GM18868 (cell line): ENCODE data around the gene PCED1B.
"Not testable (repeated sequence)": the region's sequence is repeated elsewhere in the genome, so short reads cannot be mapped to it uniquely, and the experiment has no call there.

Experiments
- ATAC-seq: cut with Tn5 transposase; IDR thresholded peaks from one replicate; pipeline ENCODE4 v1.9.1; 2021; ENCODE audit warnings: mild to moderate bottlenecking, moderate library complexity; ENCODE audit not compliant: unreplicated experiment

PCED1B gene

DNA sequence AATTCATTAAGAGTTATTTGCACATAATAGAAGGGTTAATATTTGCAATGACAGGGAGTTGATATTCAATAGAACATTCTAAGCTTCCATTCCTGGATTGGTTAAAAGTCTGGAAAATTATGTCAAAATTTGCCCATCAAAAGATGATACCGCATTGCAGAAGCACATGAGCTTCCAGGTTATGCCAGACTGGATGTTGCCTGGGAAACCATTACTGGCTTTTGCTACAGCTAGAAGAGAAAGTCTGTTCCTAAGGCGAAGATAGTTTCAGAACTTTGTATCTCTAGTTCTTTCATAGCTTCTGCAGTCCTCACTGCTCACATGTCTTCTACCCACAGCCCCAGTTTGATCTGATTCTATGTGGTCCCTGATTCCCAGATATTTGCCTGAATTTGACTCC is 122.8 kb downstream of the PCED1B start:
- no peak for ATAC-seq

- ATAC-seq: no peak
These were observed 126.4 kb downstream of the PCED1B start for GRCh38 chr12:47205532-47206449.

DNA sequence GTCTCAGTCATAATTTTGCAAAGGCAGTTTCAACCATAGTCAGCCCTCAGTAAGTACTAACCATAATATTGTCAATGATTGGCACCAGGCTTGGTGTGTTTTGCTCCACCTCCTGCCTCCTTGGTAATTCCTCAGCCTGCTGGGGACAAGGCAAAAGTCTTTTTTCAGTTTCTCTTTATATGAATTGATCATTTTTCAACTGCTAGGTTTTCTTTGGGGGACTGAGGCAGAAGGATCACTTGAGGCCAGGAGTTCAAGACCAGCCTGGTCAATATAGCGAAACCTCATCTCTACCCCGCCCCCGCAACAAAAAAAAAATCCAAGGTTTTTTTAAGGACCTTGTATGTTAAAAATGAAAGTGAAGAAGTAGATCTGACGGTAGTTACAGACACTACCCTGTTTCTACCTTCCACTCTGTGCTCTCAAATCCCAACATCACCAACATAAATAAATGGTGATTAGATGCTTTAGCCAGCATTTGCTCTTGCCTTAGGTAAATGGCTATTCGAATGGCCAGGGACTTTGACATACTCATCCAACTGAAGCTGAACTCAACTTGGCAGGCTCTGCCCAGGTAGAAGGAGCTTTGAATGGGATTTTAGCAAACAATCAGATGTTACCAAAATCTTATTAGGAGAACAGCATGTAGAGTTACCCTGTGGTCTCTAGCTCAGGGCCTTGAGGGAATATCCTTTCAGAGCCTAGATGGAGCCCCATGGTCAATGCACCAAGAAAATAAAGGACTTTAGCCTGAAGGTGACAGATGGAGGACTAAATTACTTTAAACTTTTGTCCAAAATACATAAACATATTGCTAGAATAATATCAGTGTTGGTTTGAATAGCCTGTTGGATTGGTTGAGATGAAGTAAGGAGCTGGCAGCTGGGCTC is 127.3 kb downstream of the PCED1B start:
- peak; percentile 1 for ATAC-seq

- ATAC-seq: peak; percentile 73
These were observed 127.9 kb downstream of the PCED1B start for GRCh38 chr12:47207340-47207717.

- ATAC-seq: peak; percentile 71
These were observed 128.4 kb downstream of the PCED1B start for GRCh38 chr12:47207829-47208248.

DNA sequence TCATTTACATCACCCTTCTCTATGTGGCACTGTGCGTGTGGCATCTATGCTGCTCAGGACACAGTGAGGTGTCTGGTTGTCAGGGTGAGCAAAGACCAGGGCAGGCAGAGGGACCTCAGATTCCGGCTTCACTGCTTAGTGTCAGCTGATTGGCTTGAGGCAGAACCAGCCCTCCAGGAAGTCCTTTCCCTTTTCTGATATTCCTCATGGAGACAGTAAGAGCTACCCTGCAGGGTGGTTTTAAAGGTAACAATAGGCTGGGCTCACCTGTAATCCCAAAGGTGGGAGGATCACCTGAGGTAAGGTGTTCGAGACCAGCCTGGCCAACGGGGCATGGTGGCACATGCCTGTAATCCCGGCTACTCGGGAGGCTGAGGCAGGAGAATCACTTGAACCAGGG is 129.6 kb downstream of the PCED1B start:
- no peak for ATAC-seq

- ATAC-seq: no peak
These were observed 131.4 kb downstream of the PCED1B start for GRCh38 chr12:47210776-47211175.

DNA sequence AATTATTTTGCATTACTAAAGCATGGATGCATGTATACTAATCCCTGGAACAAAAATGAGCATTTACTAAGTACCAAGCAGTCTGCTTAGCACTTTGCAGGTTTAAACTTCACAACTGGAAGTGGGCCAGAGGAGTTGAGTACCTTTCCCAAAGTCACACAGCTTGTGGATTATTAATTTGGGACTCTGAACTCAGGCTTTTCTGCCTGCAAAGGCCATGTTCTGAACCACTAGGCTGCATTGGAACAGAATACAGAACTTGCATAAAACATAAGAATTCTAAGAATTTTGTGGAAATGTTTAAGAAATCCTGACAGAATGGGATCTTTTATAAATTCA is 133.2 kb downstream of the PCED1B start:
- ATAC-seq: no peak

DNA sequence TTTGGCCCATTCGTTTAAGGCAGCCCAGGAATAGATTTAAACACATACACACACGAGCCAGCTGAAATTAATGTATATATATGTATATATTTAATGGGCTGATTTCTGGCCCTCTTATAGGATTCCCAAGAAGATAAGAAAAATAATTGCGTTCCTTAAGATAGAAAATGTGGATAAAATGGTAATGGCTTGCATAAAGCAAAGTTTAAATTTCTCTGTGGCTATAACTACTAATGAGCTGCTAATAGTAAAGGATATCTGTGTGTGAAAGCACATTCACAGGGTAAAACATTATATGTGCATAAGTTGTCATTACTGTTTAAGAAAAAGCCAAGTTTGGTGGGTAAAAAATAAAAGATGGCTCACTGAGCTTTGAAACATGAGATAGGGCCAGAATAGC is 134.0 kb downstream of the PCED1B start:
- ATAC-seq: no peak

DNA sequence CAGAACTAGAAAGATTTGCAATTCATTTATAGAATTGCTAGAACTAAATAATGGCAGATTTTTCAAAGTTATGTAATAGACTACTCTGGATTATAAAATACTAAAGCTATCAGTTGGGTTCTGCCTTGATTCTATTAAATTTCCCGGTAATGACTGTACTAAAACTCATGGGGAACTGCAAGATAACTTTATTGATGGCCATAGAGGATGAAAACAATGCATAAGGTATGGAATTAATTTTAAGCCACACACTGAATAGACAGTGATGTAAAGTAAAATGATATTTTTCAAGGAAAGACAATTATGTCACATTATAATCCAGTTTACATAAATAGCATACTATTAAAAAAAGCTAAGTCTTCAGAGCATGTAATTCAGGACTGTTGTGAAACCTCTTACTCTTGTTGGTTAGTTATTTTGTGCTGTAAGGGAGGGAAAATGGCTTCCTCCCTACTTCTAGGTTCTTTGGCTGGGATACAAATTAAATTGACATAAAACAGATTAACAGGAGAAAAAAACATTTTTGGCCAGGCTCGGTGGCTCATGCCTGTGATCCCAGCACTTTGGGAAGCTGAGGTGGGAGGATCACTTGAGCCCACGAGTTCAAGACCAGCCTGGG is 134.7 kb downstream of the PCED1B start:
- ATAC-seq: no peak

DNA sequence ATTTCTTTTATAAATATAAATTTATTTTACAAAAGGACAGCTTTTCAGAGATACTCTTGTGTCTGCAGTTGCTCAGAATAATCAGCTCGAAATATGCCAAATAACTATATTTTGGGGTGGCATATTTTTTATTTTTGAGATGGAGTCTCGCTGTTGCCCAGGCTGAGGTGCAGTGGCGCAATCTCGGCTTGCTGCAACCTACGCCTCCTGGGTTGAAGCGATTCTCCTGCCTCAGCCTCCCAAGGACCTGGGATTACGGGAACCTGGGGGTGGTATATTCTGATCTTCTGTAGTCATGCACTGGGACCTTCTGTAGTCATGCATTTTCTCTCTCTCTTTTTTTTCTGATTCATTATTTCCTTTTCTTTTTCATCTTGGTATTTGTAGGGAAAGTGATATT is 135.3 kb downstream of the PCED1B start:
- no peak for ATAC-seq

DNA sequence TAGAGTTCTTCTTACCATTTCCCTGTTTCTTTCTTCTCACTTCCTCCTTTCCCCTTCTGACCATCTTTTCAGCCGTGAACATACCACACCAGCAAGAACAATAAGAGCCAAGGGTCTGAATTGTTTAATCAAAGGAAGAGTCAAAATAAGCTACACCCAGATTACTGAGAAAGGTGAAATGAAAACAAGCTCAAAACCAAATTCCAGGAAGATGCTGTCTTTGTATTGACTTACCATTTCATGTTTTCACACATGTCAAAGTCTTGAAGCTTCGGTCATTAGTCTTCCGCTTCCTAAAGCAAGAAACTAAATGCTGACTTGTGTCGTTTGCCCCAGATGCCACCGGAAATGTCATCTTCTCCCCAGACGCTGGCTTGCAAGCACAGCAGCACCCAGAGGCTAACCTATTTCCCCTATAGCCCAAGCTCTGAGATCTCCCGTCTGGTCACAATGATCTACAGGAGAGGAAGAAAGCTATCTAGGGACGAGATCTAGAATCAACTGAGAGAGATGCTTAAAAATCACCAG is 136.8 kb downstream of the PCED1B start:
- ATAC-seq: peak; percentile 61

GRCh38 chr12:47217595-47217869 is 138.1 kb downstream of the PCED1B start:
- ATAC-seq: not testable (repeated sequence)

- peak; percentile 55 for ATAC-seq
These were observed 138.8 kb downstream of the PCED1B start for GRCh38 chr12:47218191-47218654.

GRCh38 chr12:47219243-47219642 is 139.8 kb downstream of the PCED1B start:
- no peak for ATAC-seq

DNA sequence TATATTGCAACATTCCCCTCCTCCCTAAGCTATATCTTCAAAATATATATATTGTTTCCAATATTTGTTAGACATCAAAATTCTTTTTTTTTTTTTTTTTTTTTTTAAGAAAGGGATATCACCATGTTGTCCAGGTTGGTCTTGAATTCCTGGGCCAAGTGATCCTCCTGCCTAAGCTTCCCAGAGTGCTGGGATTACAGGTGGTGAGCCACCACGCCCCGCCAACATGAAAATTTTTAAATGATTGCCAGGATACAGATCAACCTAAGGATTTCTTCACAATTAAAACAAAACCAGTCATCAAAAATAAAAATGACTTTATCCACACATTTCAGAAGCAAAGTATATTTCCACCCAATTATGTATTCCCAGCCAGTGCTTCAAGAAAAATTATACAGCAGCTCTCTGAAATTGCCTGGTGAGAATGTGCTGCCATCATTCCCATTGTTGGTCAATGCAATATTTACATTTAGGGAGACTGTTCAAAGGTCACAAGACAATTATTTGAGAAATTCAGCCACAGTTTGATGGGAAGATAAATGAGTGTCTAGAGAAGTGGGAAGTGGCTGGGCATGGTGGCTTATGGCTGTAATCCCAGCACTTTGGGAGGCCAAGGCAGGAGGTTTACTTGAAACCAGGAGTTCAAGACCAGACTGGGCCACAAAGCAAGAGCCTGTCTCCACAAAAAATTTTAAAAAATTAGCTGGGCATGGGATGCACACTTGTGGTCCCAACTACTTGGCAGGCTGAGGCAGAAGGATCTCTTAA is 142.0 kb downstream of the PCED1B start:
- no peak for ATAC-seq

DNA sequence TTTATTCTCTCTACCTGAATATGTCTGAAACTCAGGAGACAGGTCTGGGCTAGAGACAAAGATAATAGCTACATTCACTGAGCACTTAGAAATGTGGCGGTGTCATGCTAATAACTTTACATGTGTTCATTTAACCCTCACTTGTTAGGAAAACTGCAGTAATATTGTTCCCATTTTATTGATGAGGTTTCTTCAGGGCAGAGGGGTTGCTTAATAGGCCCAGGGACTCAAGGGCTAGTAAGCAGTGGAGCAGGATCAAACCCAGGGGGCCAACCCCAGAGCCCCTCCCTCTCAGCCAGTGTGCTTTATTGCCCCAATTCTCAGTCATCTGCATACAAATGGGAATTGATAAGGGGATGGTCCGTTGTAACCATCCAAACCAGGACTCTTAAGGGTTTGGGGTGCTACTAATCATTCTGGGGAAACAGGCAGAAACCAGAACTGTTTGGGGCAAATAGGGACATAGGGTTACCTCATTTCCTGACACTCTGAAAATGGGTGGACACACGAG is 143.2 kb downstream of the PCED1B start:
- ATAC-seq: no peak

DNA sequence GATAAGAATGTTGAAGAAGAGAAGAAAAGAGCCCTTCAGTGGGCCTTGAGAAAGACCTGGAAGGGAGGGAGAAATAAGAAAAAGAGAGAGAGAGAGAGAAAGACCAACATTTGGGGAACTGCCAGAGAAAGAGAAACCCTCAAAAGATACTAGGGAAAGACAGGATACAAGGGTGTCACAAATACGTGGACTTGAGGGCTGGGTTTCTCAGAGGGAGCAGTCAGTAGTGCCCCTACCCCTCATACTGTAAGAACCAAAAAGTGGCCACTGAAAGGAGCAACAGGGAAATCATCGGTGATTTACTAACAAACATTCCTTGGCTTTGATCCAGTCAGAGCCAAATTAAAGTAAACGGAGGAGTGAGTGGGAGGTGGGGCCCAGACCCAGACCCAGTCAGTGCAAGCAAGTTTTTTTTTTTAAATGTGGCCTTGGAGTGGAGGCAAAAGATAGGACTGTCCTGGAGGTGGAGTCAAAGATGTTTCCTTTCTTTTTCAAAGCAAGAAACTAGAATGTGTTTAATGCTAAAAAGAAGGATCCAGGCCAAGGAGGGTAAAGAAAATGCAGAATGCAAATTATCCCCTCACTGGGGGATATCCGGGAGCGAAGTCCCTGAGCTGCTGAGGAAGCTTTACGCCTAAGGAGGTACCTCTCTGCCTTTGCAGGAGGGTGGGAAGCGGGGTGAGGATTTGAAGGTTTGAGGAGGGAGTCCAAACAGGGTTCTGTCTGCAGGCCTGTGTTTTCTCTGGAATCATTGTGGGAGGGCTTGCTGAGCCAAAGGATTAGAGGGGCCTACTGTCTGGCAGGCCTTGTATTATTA is 143.8 kb downstream of the PCED1B start:
- no peak for ATAC-seq

- no peak for ATAC-seq
These were observed 144.4 kb downstream of the PCED1B start for GRCh38 chr12:47223848-47224213.
